ENCODE results near the gene HDAC1.
"Not testable (repeated sequence)": the region's sequence is repeated elsewhere in the genome, so short reads cannot be mapped to it uniquely, and the experiment has no call there.

Gene HDAC1

GRCh38 chr1:32352239-32352745, 60.4 kb downstream of the HDAC1 start:
- peak overlapping the region; percentile 96 for H3K27ac ChIP-seq
- TF ChIP-seq, protein P1, sequence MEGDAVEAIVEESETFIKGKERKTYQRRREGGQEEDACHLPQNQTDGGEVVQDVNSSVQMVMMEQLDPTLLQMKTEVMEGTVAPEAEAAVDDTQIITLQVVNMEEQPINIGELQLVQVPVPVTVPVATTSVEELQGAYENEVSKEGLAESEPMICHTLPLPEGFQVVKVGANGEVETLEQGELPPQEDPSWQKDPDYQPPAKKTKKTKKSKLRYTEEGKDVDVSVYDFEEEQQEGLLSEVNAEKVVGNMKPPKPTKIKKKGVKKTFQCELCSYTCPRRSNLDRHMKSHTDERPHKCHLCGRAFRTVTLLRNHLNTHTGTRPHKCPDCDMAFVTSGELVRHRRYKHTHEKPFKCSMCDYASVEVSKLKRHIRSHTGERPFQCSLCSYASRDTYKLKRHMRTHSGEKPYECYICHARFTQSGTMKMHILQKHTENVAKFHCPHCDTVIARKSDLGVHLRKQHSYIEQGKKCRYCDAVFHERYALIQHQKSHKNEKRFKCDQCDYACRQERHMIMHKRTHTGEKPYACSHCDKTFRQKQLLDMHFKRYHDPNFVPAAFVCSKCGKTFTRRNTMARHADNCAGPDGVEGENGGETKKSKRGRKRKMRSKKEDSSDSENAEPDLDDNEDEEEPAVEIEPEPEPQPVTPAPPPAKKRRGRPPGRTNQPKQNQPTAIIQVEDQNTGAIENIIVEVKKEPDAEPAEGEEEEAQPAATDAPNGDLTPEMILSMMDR (conservative IDR thresholded peaks at IDR 0.05), result no peak

GRCh38 chr1:32352831-32353383, 61.0 kb downstream of the HDAC1 start:
- TF ChIP-seq, protein P1 (conservative IDR thresholded peaks at IDR 0.05), result no peak
- H3K27ac ChIP-seq, result peak overlapping the region; percentile 96

DNA sequence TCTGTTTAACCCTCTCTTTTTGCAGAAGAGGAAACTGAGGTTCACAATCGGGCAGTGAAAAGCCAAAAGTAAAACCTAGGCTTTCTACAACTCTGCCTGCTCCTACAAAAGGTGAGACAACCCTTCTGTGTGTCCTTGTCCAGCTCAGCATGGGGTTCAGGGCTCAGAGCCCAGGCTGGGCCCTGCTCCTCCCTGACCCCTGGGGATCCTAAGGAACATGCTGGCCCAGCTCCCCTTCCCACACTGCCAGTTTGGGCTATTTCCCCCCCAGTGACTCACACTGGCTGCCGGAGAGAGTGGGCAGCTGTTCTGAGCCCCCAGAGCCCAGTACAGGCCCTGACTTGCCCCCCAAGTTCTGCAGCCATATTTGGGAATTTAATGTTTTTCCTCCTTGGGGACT, 61.5 kb downstream of the HDAC1 start:
- peak overlapping the region; percentile 96; the same call in 1 of the 2 replicates for H3K27ac ChIP-seq
- TF ChIP-seq, protein P1 (conservative IDR thresholded peaks at IDR 0.05), result no peak

DNA sequence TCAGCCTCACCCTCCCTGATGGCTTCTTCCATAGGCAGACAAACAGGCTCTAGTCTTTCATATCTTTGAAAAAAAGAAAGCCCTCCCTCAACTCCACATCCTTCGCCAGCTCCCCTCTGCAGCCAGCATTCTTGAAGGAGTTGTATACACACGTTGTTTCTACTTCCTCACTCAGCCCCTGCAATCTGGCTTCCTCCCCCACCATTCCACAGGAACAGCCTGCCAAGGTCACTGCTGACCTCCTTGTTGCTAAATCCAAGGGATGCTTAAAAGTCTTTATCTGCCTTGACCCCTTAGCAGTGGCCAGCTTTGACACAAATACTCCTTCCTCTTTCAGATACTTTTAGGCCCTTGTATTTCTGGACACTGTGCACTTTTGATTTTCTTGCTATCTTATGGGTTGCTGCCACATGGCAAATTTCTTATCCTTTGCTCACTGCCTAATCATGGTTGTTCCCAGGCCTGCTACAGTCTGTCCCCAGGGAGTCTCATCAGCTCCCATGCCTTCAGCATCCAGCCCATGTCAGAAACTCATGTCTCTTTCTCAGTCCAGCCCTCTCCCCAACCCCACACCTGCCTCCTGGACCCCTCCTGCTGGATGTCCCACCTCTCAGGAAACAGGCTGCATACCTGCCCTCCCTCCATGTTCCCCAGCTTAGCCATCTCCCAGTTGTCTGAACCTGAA, 62.1 kb downstream of the HDAC1 start:
- TF ChIP-seq, protein P1 (conservative IDR thresholded peaks at IDR 0.05), result no peak
- no peak overlapping the region for H3K27ac ChIP-seq

DNA sequence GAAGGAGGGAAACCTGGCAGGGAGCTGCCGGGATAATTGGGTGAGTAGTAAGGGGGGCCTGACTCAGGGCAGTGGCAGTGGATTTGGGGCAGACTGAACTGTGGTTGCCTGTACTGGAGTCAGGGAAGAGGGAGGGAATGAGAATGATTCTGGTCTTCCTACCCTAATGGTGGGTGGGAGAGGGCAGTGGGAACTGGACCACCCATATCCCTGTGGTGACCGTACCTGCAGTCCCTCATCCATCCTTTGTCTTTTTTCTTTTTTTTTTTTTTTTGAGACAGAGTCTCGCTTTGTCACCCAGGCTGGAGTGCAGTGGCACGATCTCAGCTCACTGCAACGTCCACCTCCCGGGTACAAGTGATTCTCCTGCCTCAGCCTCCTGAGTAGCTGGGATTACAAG, 63.9 kb downstream of the HDAC1 start:
- not testable (repeated sequence) for H3K27ac ChIP-seq

DNA sequence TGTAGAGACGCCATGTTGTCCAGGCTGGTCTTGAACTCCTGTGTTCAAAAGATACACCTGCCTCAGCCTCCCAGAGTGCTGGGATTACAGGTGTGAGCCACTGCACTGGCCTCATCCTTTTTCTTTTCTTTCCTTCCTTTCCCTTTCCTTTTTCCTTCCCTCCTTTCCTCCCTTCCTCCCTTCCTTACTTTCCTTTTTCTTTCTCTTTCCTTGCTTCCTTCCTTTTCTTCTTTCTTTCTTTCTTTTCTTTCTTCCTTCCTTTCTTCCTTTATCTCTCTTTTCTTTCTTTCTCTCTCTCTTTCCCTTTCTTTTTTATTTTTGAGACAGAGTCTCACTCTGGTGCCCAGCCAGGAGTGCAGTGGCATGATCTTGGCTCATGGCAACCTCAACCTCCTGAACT, 64.6 kb downstream of the HDAC1 start:
- H3K27ac ChIP-seq, result no peak overlapping the region
- TF ChIP-seq, protein P1 (conservative IDR thresholded peaks at IDR 0.05), result no peak

DNA sequence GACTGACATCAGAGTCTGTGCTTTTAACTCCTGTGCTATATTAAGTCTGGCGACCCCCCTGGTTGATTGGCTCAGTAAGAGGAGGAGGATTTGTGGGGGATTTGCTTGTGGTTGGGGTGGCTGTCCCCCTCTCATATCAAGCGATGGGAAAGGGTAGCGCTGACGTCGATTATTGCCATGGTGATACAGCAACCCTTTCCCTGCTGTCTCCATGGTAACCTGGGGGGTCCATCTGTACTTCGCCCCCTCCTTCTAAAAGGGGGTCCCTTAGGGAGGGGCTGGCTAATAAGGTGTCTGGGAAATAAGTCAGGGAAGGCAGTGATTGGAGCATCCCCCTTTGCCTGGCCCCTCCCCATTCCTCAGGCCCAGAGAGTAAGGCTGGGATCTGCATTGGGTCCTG, 65.7 kb downstream of the HDAC1 start:
- TF ChIP-seq, protein P1 (conservative IDR thresholded peaks at IDR 0.05), result no peak
- no peak overlapping the region for H3K27ac ChIP-seq

DNA sequence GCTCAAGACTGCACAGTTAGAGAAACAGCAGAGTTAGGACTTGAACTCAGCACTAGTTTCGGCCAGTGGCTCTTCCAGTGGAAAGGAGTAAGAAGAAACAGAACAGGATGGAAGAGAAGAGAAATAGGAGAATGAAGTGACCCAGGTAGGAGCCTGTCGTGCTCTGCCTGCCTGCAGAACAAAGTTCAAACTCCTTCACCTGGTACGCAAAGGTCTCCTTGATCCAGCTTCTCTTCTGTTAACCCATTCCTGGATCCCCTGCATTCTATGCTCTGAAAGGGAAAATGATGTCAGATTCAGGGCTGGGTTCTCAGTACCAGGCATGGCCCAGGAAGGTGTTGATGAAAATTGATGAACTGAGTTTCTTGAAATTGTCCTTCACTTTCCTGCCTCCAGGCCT, 66.6 kb downstream of the HDAC1 start:
- TF ChIP-seq, protein P1 (conservative IDR thresholded peaks at IDR 0.05), result no peak
- no peak overlapping the region for H3K27ac ChIP-seq
